Activated CD4-positive, alpha-beta T cell treated with anti-CD3 and anti-CD28 coated beads, Interleukin-2, amount 50 U/mL, for 24 hours (primary cell): ENCODE measurements around the gene LCOR.

Experiments
- DNase-seq, 2 donors: peaks; one replicate each; pipeline ENCODE4 v3.0.0-alpha.2; 2020; ENCODE audit warnings: low read depth in 1 of 2, low spot score in 1 of 2

Gene LCOR

GRCh38 chr10:97007417-97007816 is 175.3 kb downstream of the LCOR start:
- DNase-seq, result no peak

- DNase-seq, result no peak
Measured at GRCh38 chr10:97010695-97011206, 178.7 kb downstream of the LCOR start.

GRCh38 chr10:97011397-97011796 is 179.3 kb downstream of the LCOR start:
- DNase-seq, result no peak

- DNase-seq, result no peak
Measured at GRCh38 chr10:97012470-97012869, 180.4 kb downstream of the LCOR start.

- DNase-seq, result no peak
Measured at GRCh38 chr10:97013568-97013967, 181.5 kb downstream of the LCOR start.

GRCh38 chr10:97013983-97014382 is 181.9 kb downstream of the LCOR start:
- no peak for DNase-seq

GRCh38 chr10:97015240-97015639 is 183.1 kb downstream of the LCOR start:
- no peak for DNase-seq

- DNase-seq, result no peak
Measured at GRCh38 chr10:97016728-97017473, 184.8 kb downstream of the LCOR start.

- no peak for DNase-seq
Measured at GRCh38 chr10:97017474-97017903, 185.4 kb downstream of the LCOR start.

- DNase-seq, result no peak
Measured at GRCh38 chr10:97018251-97019212, 186.4 kb downstream of the LCOR start.

GRCh38 chr10:97019213-97019844 is 187.2 kb downstream of the LCOR start:
- no peak for DNase-seq

- no peak for DNase-seq
Measured at GRCh38 chr10:97020452-97021400, 188.6 kb downstream of the LCOR start.

GRCh38 chr10:97022616-97023015 is 190.5 kb downstream of the LCOR start:
- no peak for DNase-seq

GRCh38 chr10:97023401-97024167 is 191.5 kb downstream of the LCOR start:
- DNase-seq, result no peak

- no peak for DNase-seq
Measured at GRCh38 chr10:97024168-97025073, 192.3 kb downstream of the LCOR start.

- peak in 1 of 2 donors; percentile 47 for DNase-seq
Measured at GRCh38 chr10:97025613-97026242, 193.6 kb downstream of the LCOR start.

- no peak for DNase-seq
Measured at GRCh38 chr10:97028126-97028831, 196.2 kb downstream of the LCOR start.
